Measurements from ENCODE around the gene APEH. TPM values are rescaled to one million over a fixed set of nuclear protein-coding genes. Genes with fewer than 3 reads are reported as not detected.

APEH gene
- total RNA-seq, 1 experiment from 2014 or later = 246 TPM

DNA sequence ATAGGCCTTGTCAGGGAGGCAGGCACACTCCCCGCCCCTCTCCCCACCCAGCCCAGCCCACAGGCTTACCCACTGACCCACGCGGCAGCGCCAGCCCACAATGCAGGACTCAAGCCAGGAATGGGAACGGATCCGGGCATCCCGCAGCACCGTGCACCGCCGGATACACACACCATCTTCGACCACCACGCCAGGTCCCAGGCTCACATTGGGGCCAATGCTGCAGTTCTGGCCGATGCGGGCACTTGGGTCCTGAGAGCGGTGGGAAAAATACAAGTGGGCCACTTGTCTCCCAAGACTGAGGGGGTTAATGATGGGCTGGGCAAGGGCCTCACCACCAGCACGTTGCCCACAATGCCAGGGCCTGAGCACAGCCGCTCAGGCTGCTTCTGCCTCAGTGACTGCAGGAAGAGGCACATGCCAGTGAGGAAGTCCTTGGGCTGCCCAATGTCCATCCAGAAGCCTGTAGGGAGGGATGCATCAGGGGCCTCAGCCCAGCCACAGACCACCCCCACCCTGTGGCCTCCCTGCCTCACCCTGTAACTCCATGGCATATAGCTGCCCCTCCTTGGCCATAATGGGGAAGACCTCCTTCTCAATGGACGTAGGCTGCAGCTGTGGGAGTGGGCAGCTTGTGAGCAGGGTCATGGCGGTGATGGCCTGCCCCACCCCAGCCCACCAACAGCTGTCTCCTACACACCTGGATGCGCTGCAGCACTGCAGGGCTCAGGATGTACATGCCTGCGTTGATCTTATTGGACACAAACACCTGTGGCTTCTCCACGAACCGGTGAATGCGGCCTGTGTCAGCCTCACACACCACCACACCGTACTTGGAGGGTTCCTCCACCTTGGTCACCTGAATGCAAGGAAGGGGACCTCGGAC is 48.0 kb downstream of the APEH start:
- no TSS peak for BruUV-seq (replicated peaks)
- H3K36me3 ChIP-seq (ENCODE audit: control insufficient read depth in 1 of 2, insufficient read depth in 2 of 2, low read length in 2 of 2) = peaks cover 3 to 24% of the 10 kb centered on the region in 2 experiments; a peak in 2 of 4 replicates
- CTCF ChIA-PET = no interaction called here

More for the DNA sequence above, 48.0 kb downstream of the APEH start:
- H3K79me2 ChIP-seq (ENCODE audit: insufficient read depth, low read length) = peaks cover 18% of the 10 kb centered on the region
- H2AFZ ChIP-seq (ENCODE audit: low read depth, low read length, poor library complexity, severe bottlenecking) = no peak overlapping the region
- peak overlapping the region; percentile 92; the same call in 1 of the 2 replicates for H3K27ac ChIP-seq (ENCODE audit: low read depth, low read length)
- TF ChIP-seq SP1 (IDR thresholded peaks at IDR 0.05; ENCODE audit: low read depth) = no peak
- no peak for TF ChIP-seq ZBTB33 (IDR thresholded peaks at IDR 0.05; ENCODE audit: extremely low read depth, insufficient replicate concordance, low read length)
- TF ChIP-seq ELF1 (IDR thresholded peaks at IDR 0.05; ENCODE audit: borderline replicate concordance, low read depth) = no peak
- no peak for TF ChIP-seq CEBPB (IDR thresholded peaks at IDR 0.05; ENCODE audit: low read depth)
- no peak for TF ChIP-seq RAD21 (IDR thresholded peaks at IDR 0.05; ENCODE audit: low read depth)
- no peak for TF ChIP-seq EZH2phosphoT487 (IDR thresholded peaks at IDR 0.05; ENCODE audit: borderline replicate concordance)
- TF ChIP-seq, protein P1, sequence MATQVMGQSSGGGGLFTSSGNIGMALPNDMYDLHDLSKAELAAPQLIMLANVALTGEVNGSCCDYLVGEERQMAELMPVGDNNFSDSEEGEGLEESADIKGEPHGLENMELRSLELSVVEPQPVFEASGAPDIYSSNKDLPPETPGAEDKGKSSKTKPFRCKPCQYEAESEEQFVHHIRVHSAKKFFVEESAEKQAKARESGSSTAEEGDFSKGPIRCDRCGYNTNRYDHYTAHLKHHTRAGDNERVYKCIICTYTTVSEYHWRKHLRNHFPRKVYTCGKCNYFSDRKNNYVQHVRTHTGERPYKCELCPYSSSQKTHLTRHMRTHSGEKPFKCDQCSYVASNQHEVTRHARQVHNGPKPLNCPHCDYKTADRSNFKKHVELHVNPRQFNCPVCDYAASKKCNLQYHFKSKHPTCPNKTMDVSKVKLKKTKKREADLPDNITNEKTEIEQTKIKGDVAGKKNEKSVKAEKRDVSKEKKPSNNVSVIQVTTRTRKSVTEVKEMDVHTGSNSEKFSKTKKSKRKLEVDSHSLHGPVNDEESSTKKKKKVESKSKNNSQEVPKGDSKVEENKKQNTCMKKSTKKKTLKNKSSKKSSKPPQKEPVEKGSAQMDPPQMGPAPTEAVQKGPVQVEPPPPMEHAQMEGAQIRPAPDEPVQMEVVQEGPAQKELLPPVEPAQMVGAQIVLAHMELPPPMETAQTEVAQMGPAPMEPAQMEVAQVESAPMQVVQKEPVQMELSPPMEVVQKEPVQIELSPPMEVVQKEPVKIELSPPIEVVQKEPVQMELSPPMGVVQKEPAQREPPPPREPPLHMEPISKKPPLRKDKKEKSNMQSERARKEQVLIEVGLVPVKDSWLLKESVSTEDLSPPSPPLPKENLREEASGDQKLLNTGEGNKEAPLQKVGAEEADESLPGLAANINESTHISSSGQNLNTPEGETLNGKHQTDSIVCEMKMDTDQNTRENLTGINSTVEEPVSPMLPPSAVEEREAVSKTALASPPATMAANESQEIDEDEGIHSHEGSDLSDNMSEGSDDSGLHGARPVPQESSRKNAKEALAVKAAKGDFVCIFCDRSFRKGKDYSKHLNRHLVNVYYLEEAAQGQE (IDR thresholded peaks at IDR 0.05; ENCODE audit: low read depth) = no peak
- TF ChIP-seq EZH2 (IDR thresholded peaks at IDR 0.05) = no peak
- TF ChIP-seq MAX (IDR thresholded peaks at IDR 0.05) = no peak
- TF ChIP-seq YY1 (IDR thresholded peaks at IDR 0.05; ENCODE audit: extremely low read depth, insufficient replicate concordance, low read depth, low read length) = no peak
- TF ChIP-seq CBX3 (IDR thresholded peaks at IDR 0.05; ENCODE audit: low read depth) = no peak
- no peak for TF ChIP-seq ZFX (IDR thresholded peaks at IDR 0.05)
- TF ChIP-seq JUND (IDR thresholded peaks at IDR 0.05) = no peak
- TF ChIP-seq EGR1 (IDR thresholded peaks at IDR 0.05; ENCODE audit: low read depth) = no peak
- TF ChIP-seq, protein P2, sequence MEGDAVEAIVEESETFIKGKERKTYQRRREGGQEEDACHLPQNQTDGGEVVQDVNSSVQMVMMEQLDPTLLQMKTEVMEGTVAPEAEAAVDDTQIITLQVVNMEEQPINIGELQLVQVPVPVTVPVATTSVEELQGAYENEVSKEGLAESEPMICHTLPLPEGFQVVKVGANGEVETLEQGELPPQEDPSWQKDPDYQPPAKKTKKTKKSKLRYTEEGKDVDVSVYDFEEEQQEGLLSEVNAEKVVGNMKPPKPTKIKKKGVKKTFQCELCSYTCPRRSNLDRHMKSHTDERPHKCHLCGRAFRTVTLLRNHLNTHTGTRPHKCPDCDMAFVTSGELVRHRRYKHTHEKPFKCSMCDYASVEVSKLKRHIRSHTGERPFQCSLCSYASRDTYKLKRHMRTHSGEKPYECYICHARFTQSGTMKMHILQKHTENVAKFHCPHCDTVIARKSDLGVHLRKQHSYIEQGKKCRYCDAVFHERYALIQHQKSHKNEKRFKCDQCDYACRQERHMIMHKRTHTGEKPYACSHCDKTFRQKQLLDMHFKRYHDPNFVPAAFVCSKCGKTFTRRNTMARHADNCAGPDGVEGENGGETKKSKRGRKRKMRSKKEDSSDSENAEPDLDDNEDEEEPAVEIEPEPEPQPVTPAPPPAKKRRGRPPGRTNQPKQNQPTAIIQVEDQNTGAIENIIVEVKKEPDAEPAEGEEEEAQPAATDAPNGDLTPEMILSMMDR (IDR thresholded peaks at IDR 0.05 in 2 of 3, conservative IDR thresholded peaks at IDR 0.05 in 1 of 3; ENCODE audit: borderline replicate concordance in 1 of 3, insufficient read depth in 1 of 3, low read depth in 2 of 3, low read length in 2 of 3) = no peak
- no peak for TF ChIP-seq FOSL1 (IDR thresholded peaks at IDR 0.05; ENCODE audit: low read depth)
- TF ChIP-seq TCF7L2 (IDR thresholded peaks at IDR 0.05; ENCODE audit: borderline replicate concordance, extremely low read depth, insufficient read depth, insufficient read length) = no peak
- TF ChIP-seq SIN3A (IDR thresholded peaks at IDR 0.05; ENCODE audit: low read depth) = no peak
- RAD21 ChIA-PET (ENCODE audit: low non-redundant PET in 1 of 2, low total read pairs in 2 of 2, uncharacterized antibody in 2 of 2, unreplicated experiment in 2 of 2) = no interaction called here
- no peak for ATAC-seq
- no peaks in the 10 kb centered on the region for H3K9me2 ChIP-seq (ENCODE audit: insufficient read depth)
- no peaks in the 10 kb centered on the region for H3K27me3 ChIP-seq (ENCODE audit: insufficient read depth, low read length)
- intact Hi-C loops (cut with micrococcal nuclease) = loop anchor here (5.0 kb wide), 1 partner anchor 115 kb away; no protein-coding TSS in a partner anchor
- H3K9ac ChIP-seq (ENCODE audit: low read length) = peak overlapping the region; percentile 99
- H3K4me2 ChIP-seq (ENCODE audit: low read length) = peak overlapping the region; percentile 92
- H3K9me3 ChIP-seq (ENCODE audit: control insufficient read depth in 1 of 2, insufficient read depth in 1 of 2, low read depth in 1 of 2, low read length in 2 of 2) = no peaks in the 10 kb centered on the region
- DNase-seq (ENCODE audit: low read depth, low spot score) = no peak
- no peaks in the 10 kb centered on the region for H4K20me1 ChIP-seq (ENCODE audit: insufficient read depth)
- POLR2A ChIA-PET = no interaction called here
- peak overlapping the region; percentile 95 for H3K4me3 ChIP-seq (replicated peaks in 1 of 2; ENCODE audit: low read depth in 1 of 2, low read length in 2 of 2)
- peaks cover 13 to 37% of the 10 kb centered on the region in 2 experiments; a peak in 3 of 4 replicates for H3K4me1 ChIP-seq (ENCODE audit: control insufficient read depth in 1 of 2, insufficient read depth in 2 of 2, low read length in 2 of 2)

Measured in HCT116 (cell line).